Spleen (tissue), 11 donors: ENCODE results near the gene TEAD1. TPM values are rescaled to one million over a fixed set of nuclear protein-coding genes. Genes with fewer than 3 reads are reported as not detected.

Experiments
- DNase-seq: peaks from one replicate; pipeline ENCODE4 v3.0.0-alpha.2; 2020
- H3K27ac ChIP-seq, 8 donors: fragments of 200-600 bp; sonication (generic) in 7 of 8; 1 replicate in 4 of 8; 2 replicates in 4 of 8; pipeline versions ENCODE4 v1.5.0 to v1.8.0; 2016 to 2021; ENCODE audit warnings: inconsistent platforms in 4 of 8, mild to moderate bottlenecking in 4 of 8, moderate library complexity in 1 of 8
- H3K27me3 ChIP-seq, 7 donors: fragments of 200-600 bp; sonication (generic) in 6 of 7; replicated peaks in 1 of 7; 1 replicate in 4 of 7; 2 replicates in 3 of 7; pipeline versions ENCODE4 v1.5.0 to v1.8.0; 2016 to 2021; ENCODE audit warnings: inconsistent platforms in 3 of 7, mild to moderate bottlenecking in 1 of 7
- H3K36me3 ChIP-seq, 6 donors: fragments of 200-600 bp; sonication (generic) in 5 of 6; 1 replicate in 4 of 6; 2 replicates in 2 of 6; pipeline versions ENCODE4 v1.5.0 to v1.8.0; 2016 to 2021; ENCODE audit warnings: inconsistent platforms in 2 of 6
- H3K4me1 ChIP-seq, 6 donors: fragments of 200-600 bp; sonication (generic) in 5 of 6; 1 replicate in 3 of 6; 2 replicates in 3 of 6; pipeline versions ENCODE4 v1.5.0 to v1.8.0; 2016 to 2021; ENCODE audit warnings: inconsistent platforms in 3 of 6
- H3K4me3 ChIP-seq, 8 donors: fragments of 200-600 bp; sonication (generic) in 7 of 8; 1 replicate in 4 of 8; 2 replicates in 4 of 8; pipeline versions ENCODE4 v1.5.0 to v1.8.0; 2016 to 2021; ENCODE audit warnings: inconsistent platforms in 4 of 8, mild to moderate bottlenecking in 4 of 8, moderate library complexity in 2 of 8
- H3K9me3 ChIP-seq, 8 donors: fragments of 200-600 bp; sonication (generic) in 7 of 8; 1 replicate in 4 of 8; 2 replicates in 4 of 8; pipeline versions ENCODE4 v1.5.0 to v1.8.0; 2016 to 2021; ENCODE audit warnings: inconsistent platforms in 4 of 8
- CTCF ChIP-seq, 11 experiments: fragments of 200-600 bp in 7 of 11; fragments of 450-650 bp in 4 of 11; sonication (generic) in 4 of 11; IDR thresholded peaks in 8 of 11; conservative IDR thresholded peaks in 3 of 11; 1 replicate in 7 of 11; 2 replicates in 4 of 11; pipeline versions ENCODE4 v1.4.0 to v1.8.0; 2016 to 2021; ENCODE audit warnings: antibody characterized with exemption in 11 of 11, inconsistent platforms in 4 of 11, mild to moderate bottlenecking in 1 of 11
- POLR2A ChIP-seq, 3 donors: fragments of 450-650 bp; IDR thresholded peaks; one replicate each; pipeline ENCODE4 v1.5.1; 2017; ENCODE audit warnings: antibody characterized with exemption in 3 of 3, mild to moderate bottlenecking in 1 of 3
- POLR2AphosphoS5 ChIP-seq, 3 donors: sonication (generic); formaldehyde crosslinking; IDR thresholded peaks; one replicate each; pipeline ENCODE4 v1.5.1; 2017; ENCODE audit warnings: antibody characterized with exemption in 3 of 3
- WGBS, 5 donors: extraction: QIAGEN DNeasy Blood & Tissue Kit in 3 of 5; methylation state at CpG; one replicate each; pipeline versions ENCODE4 v1.1.5 to v1.1.7; 2013 to 2018; 5-methylcytosine and 5-hydroxymethylcytosine counted together
- intact Hi-C: fragments of 100-400 bp; cut with DNase I; formaldehyde crosslinking; loops from one replicate; pipeline ENCODE4 v1.15.0; 2023; ENCODE audit warnings: low total_unique reads
- polyA plus RNA-seq, 3 donors: library from polyadenylated mRNA; stranded (reverse); fragments of 200-250 nt; gene quantifications; one replicate each; pipeline ENCODE4 v1.2.1, GENCODE V29; 2013
- total RNA-seq, 7 donors: library from RNA; depleted of rRNA in 3 of 7; stranded (reverse); fragments of >200 nt in 3 of 7; fragmentation: NEBNext Ultra II Directional in 4 of 7; extraction: Animal tissue kit (Norgen Biotek cat#: 25700) in 4 of 7; gene quantifications; one replicate each; pipeline versions ENCODE4 v1.1.0 to v1.2.1, GENCODE V29; 2016 to 2021
- donor health status: healthy with polysubstance abuse.
- donor health status: DM: no; HTN: no; CAD: no; lungs with moderate emphysema.
- donor health status: DM: no; HTN: no; CAD: no.
- donor health status: Bipolar disorder and iron deficiency.
- donor health status: healthy.
- donor health status: DM: no; HTN: no; CAD: no.
- donor health status: DM: yes; HTN: yes; CAD: no.

TEAD1 gene
- total and polyA plus RNA-seq, 10 donors: 0.93 to 46.0 (median 18.6) TPM

- no peaks in the 10 kb centered on the region for H3K36me3 ChIP-seq
- H3K4me1 ChIP-seq: no peaks in the 10 kb centered on the region
- TF ChIP-seq CTCF (IDR thresholded peaks at IDR 0.05 in 8 of 11, conservative IDR thresholded peaks at IDR 0.05 in 3 of 11) (no peak), POLR2A (IDR thresholded peaks at IDR 0.05) (no peak), POLR2AphosphoS5 (IDR thresholded peaks at IDR 0.05) (no peak)
- 88 to 91% (median 90%) methylated on average over 3 of the region's 3 CpGs for WGBS, 5 donors
- DNase-seq: no peak
- no peak overlapping the region for H3K4me3 ChIP-seq
- intact Hi-C loops: no loop called here
- H3K27ac ChIP-seq: no peak overlapping the region
- H3K27me3 ChIP-seq: no peaks in the 10 kb centered on the region
- H3K9me3 ChIP-seq: no peaks in the 10 kb centered on the region
These were observed 180.1 kb downstream of the TEAD1 start for GRCh38 chr11:12854297-12854661.

- Histone ChIP-seq H3K4me3 (no peak overlapping the region), H3K9me3 (no peaks in the 10 kb centered on the region), H3K4me1 (no peaks in the 10 kb centered on the region), H3K27ac (no peak overlapping the region), H3K36me3 (no peaks in the 10 kb centered on the region), H3K27me3 (no peaks in the 10 kb centered on the region)
- TF ChIP-seq POLR2AphosphoS5 (IDR thresholded peaks at IDR 0.05) (no peak), POLR2A (IDR thresholded peaks at IDR 0.05) (no peak), CTCF (IDR thresholded peaks at IDR 0.05 in 8 of 11, conservative IDR thresholded peaks at IDR 0.05 in 3 of 11) (no peak)
- WGBS, 5 donors: 83 to 94% (median 91%) methylated on average over 3 of the region's 3 CpGs
- DNase-seq: no peak
- intact Hi-C loops: no loop called here
These were observed 180.6 kb downstream of the TEAD1 start for GRCh38 chr11:12854829-12855228.

GRCh38 chr11:12856338-12856737 is 182.1 kb downstream of the TEAD1 start:
- Histone ChIP-seq H3K4me3 (no peak overlapping the region), H3K27me3 (no peaks in the 10 kb centered on the region), H3K27ac (no peak overlapping the region), H3K36me3 (no peaks in the 10 kb centered on the region), H3K4me1 (no peaks in the 10 kb centered on the region), H3K9me3 (no peaks in the 10 kb centered on the region)
- 43 to 84% (median 71%) methylated on average over 3 of the region's 3 CpGs for WGBS, 5 donors
- intact Hi-C loops: no loop called here
- TF ChIP-seq POLR2A (IDR thresholded peaks at IDR 0.05) (no peak), POLR2AphosphoS5 (IDR thresholded peaks at IDR 0.05) (no peak), CTCF (IDR thresholded peaks at IDR 0.05 in 8 of 11, conservative IDR thresholded peaks at IDR 0.05 in 3 of 11) (no peak)
- DNase-seq: no peak

GRCh38 chr11:12857572-12857971 is 183.4 kb downstream of the TEAD1 start:
- Histone ChIP-seq H3K9me3 (no peaks in the 10 kb centered on the region), H3K4me3 (no peak overlapping the region), H3K27ac (no peak overlapping the region), H3K36me3 (no peaks in the 10 kb centered on the region), H3K4me1 (peaks cover 0 to 5% (median 0%) of the 10 kb centered on the region in 6 donors), H3K27me3 (peaks cover 0 to 5% (median 0%) of the 10 kb centered on the region in 7 donors)
- intact Hi-C loops: no loop called here
- no peak for DNase-seq
- WGBS, 5 donors: 90 to 98% (median 94%) methylated on average over 5 of the region's 5 CpGs
- no peak for TF ChIP-seq POLR2AphosphoS5 (IDR thresholded peaks at IDR 0.05)
- TF ChIP-seq POLR2A (IDR thresholded peaks at IDR 0.05): no peak
- no peak for TF ChIP-seq CTCF (IDR thresholded peaks at IDR 0.05 in 8 of 11, conservative IDR thresholded peaks at IDR 0.05 in 3 of 11)
